Testis (tissue), 3 donors: ENCODE measurements around the gene AGK. TPM values are rescaled to one million over a fixed set of nuclear protein-coding genes. Genes with fewer than 3 reads are reported as not detected.

Source experiments
- DNase-seq: peaks from one replicate; pipeline ENCODE4 v3.0.0-alpha.2; 2019
- H3K27ac ChIP-seq, 2 donors: fragments of 200-600 bp; sonication (generic); one replicate each; pipeline ENCODE4 v1.5.1; 2019
- H3K27me3 ChIP-seq: fragments of 200-600 bp; sonication (generic); one replicate; pipeline ENCODE4 v1.5.1; 2019
- H3K36me3 ChIP-seq: fragments of 200-600 bp; sonication (generic); one replicate; pipeline ENCODE4 v1.5.1; 2017; ENCODE audit warnings: low read depth; ENCODE audit errors: missing control alignments
- H3K4me1 ChIP-seq: fragments of 200-600 bp; sonication (generic); one replicate; pipeline ENCODE4 v1.5.1; 2019
- H3K4me3 ChIP-seq, 2 donors: fragments of 200-600 bp; sonication (generic); one replicate each; pipeline ENCODE4 v1.5.1; 2017 to 2019
- H3K9me3 ChIP-seq: fragments of 200-600 bp; sonication (generic); one replicate; pipeline ENCODE4 v1.5.1; 2017
- CTCF ChIP-seq, 3 experiments: fragments of 450-650 bp in 2 of 3; fragments of 200-600 bp in 1 of 3; sonication (generic) in 1 of 3; IDR thresholded peaks; one replicate each; pipeline ENCODE4 v1.5.1; 2016 to 2019; ENCODE audit warnings: antibody characterized with exemption in 3 of 3, mild to moderate bottlenecking in 2 of 3, moderate library complexity in 1 of 3
- POLR2A ChIP-seq: fragments of 450-650 bp; IDR thresholded peaks from one replicate; pipeline ENCODE4 v1.6.1; 2017; ENCODE audit warnings: antibody characterized with exemption, mild to moderate bottlenecking, moderate library complexity
- WGBS, 2 donors: methylation state at CpG; one replicate each; pipeline ENCODE4 v1.1.5; 2018; 5-methylcytosine and 5-hydroxymethylcytosine counted together
- intact Hi-C: fragments of 100-400 bp; cut with DNase I; formaldehyde crosslinking; loops from one replicate; pipeline ENCODE4 v1.15.1; 2023; ENCODE audit warnings: low total_unique reads
- polyA plus RNA-seq: library from polyadenylated mRNA; stranded (reverse); fragments of 350-450 nt; fragmentation: Illumina TruSeq; extraction: RNeasy Lipid Tissue Mini Kit (QIAGEN cat#74804); gene quantifications from one replicate; pipeline ENCODE4 v1.2.3, GENCODE V29; 2014; ENCODE audit warnings: low read depth, low replicate concordance; ENCODE audit not compliant: insufficient read depth
- total RNA-seq, 2 donors: library from RNA; depleted of rRNA; stranded (reverse); fragments of >200 nt; gene quantifications; one replicate each; pipeline ENCODE4 v1.2.3, GENCODE V29; 2016

The AGK gene
- total and polyA plus RNA-seq, 3 donors from 2014 or later = 14.9 to 32.4 (median 25.1) TPM

GRCh38 chr7:141525973-141526514 lies 25.2 kb upstream of the AGK start:
- H3K36me3 ChIP-seq = no peaks in the 10 kb centered on the region
- no peaks in the 10 kb centered on the region for H3K27me3 ChIP-seq
- no peaks in the 10 kb centered on the region for H3K4me1 ChIP-seq
- TF ChIP-seq CTCF (IDR thresholded peaks at IDR 0.05) = no peak
- TF ChIP-seq POLR2A = no peak
- H3K27ac ChIP-seq = no peak overlapping the region
- no peaks in the 10 kb centered on the region for H3K9me3 ChIP-seq
- intact Hi-C loops = no loop called here
- no peak for DNase-seq
- H3K4me3 ChIP-seq = no peak overlapping the region

DNA sequence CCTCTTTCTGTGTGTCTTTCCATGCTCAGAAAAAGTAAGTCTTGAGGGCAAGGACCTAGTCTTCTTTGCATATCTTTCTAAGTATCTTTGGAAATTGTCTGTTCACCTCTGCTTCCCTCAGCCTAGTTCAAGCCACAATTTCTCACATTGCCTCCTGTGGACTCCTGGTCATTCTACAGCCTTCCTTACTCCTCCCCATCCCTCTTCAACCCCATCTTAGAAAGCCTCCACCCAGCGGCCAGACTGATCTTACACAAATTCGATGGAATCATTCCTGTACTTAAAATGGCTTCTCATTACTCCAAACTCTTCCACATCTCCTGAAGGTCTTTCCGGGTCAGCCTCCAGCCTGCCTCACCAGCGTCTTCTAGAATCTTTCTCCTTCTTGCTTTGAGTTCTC lies 24.1 kb upstream of the AGK start:
- 91 to 92% methylated on average over 4 of the region's 4 CpGs for WGBS, 2 donors
- Histone ChIP-seq H3K4me1 (no peaks in the 10 kb centered on the region), H3K9me3 (no peaks in the 10 kb centered on the region), H3K36me3 (no peaks in the 10 kb centered on the region), H3K4me3 (no peak overlapping the region), H3K27ac (no peak overlapping the region), H3K27me3 (no peaks in the 10 kb centered on the region)
- intact Hi-C loops = no loop called here
- no peak for TF ChIP-seq CTCF (IDR thresholded peaks at IDR 0.05)
- no peak for TF ChIP-seq POLR2A
- DNase-seq = no peak

- Histone ChIP-seq H3K27ac (no peak overlapping the region), H3K36me3 (no peaks in the 10 kb centered on the region), H3K4me3 (no peak overlapping the region), H3K9me3 (no peaks in the 10 kb centered on the region), H3K27me3 (no peaks in the 10 kb centered on the region), H3K4me1 (no peaks in the 10 kb centered on the region)
- no peak for DNase-seq
- WGBS, 2 donors = 97 to 98% methylated on average over 3 of the region's 3 CpGs
- intact Hi-C loops = no loop called here
- no peak for TF ChIP-seq CTCF (IDR thresholded peaks at IDR 0.05)
- no peak for TF ChIP-seq POLR2A
Observed at GRCh38 chr7:141528399-141528798, 22.8 kb upstream of the AGK start.

DNA sequence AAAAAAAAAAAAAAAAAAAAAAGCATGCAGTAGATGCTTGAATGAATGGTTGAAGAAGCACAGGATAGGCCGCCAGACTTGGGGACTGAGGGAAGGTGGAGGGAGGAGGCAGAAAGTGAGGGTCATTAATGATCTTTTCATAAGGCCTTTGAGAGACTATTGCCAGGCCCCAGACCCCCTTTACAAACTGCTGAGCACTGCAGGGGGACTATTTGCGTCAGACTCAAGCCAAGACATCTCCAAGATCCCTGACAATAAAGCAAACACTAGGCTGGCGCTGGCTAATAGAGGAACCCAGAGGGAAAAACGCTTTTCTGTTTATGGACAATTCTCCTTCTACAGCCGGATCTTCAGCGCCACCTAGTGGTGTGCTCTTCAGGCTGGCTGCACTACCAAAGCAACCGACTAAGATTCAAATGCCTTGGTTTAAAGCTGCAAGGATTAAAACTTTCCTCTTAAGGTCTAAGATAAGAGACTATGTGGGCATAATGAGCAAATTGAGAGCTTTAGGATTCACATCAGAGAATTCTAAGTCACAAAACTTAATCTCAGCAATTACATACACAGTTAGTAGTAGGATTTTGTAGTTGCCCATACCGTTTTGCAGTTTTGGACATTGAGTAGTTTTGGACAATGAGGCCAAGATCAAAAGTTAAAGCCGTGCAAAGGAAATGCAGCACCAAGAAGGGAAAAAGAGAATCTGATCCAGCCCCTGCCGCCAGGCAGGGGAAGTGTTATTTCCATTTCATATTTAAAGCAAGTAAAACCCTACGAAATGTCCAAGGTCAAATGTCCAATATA lies 17.9 kb upstream of the AGK start:
- 18% methylated on average over 11 of the region's 11 CpGs for WGBS, 2 donors
- intact Hi-C loops = no loop called here

More for the DNA sequence above, 17.9 kb upstream of the AGK start:
- H3K4me1 ChIP-seq = no peaks in the 10 kb centered on the region
- H3K27ac ChIP-seq = no peak overlapping the region
- no peaks in the 10 kb centered on the region for H3K36me3 ChIP-seq
- H3K27me3 ChIP-seq = no peaks in the 10 kb centered on the region
- no peaks in the 10 kb centered on the region for H3K9me3 ChIP-seq
- H3K4me3 ChIP-seq = no peak overlapping the region
- no peak for TF ChIP-seq POLR2A
- TF ChIP-seq CTCF (IDR thresholded peaks at IDR 0.05) = peak; percentile 76 to 97 (median 93)
- DNase-seq = peak; percentile 86
